OCI-LY7 (cell line): ENCODE measurements around the gene TPSG1.

ENCODE experiments used
- CTCF ChIP-seq: fragments of 200-600 bp; sonication (generic); conservative IDR thresholded peaks from 2 replicates; pipeline ENCODE4 v1.5.1; 2014; ENCODE audit warnings: mild to moderate bottlenecking, antibody characterized with exemption, low read length, moderate library complexity, mixed read lengths
- EZH2phosphoT487 ChIP-seq: fragments of 200-600 bp; sonication (generic); IDR thresholded peaks from 2 replicates; pipeline ENCODE4 v1.6.1; 2018; ENCODE audit warnings: low read depth, borderline replicate concordance, mild to moderate bottlenecking, mixed run types, antibody characterized with exemption, low read length, moderate library complexity, mixed read lengths

- TF ChIP-seq CTCF (no peak), EZH2phosphoT487 (no peak)
Observed at GRCh38 chr16:1206326-1206725, 18.7 kb downstream of the TPSG1 start.
